Measurements from ENCODE around the gene ZNF253. TPM values are rescaled to one million over a fixed set of nuclear protein-coding genes. Genes with fewer than 3 reads are reported as not detected.

Gene ZNF253
- total and polyA plus RNA-seq, 9 of the 15 experiments (the other 6 are each of a cell fraction or from before 2014, with no cell fraction given), result 4.0 to 14.4 (median 7.5) TPM

DNA sequence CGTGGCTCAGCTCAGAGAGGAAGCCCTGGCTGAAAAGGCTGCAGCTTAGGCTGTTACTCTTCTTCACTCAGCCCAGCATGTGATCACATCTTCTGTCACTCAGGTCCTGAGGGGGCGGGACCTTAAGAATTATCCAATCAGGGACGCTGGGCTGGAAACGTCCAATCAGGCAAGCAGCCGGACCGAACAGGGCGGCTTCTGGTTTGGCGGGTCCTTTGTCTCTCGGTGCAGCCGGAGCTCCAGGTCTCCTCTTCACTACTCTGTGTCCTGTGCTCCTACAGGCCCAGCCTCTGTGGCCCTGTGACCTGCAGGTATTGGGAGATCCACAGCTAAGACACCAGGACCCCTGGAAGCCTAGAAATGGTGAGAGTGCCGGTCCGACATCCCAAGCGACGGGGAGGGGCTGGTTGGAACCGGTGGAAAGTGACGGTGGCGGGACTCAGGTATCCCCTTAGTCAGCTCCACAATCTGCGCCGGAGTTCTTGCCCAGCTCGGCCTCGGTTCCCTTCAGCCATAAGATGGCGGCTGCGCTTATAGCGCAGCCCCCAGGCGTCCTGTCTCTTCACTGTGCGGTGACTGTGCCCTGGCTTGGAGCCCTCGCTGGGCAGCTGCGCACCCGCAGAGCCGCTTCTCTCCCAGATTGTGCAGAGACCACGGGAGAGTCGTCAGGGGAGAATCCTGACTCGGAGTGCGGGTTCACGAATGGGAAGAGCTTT is 35.2 kb downstream of the ZNF253 start, which contains the start of gene ZNF93 (continued):
- TF ChIP-seq, protein P1, sequence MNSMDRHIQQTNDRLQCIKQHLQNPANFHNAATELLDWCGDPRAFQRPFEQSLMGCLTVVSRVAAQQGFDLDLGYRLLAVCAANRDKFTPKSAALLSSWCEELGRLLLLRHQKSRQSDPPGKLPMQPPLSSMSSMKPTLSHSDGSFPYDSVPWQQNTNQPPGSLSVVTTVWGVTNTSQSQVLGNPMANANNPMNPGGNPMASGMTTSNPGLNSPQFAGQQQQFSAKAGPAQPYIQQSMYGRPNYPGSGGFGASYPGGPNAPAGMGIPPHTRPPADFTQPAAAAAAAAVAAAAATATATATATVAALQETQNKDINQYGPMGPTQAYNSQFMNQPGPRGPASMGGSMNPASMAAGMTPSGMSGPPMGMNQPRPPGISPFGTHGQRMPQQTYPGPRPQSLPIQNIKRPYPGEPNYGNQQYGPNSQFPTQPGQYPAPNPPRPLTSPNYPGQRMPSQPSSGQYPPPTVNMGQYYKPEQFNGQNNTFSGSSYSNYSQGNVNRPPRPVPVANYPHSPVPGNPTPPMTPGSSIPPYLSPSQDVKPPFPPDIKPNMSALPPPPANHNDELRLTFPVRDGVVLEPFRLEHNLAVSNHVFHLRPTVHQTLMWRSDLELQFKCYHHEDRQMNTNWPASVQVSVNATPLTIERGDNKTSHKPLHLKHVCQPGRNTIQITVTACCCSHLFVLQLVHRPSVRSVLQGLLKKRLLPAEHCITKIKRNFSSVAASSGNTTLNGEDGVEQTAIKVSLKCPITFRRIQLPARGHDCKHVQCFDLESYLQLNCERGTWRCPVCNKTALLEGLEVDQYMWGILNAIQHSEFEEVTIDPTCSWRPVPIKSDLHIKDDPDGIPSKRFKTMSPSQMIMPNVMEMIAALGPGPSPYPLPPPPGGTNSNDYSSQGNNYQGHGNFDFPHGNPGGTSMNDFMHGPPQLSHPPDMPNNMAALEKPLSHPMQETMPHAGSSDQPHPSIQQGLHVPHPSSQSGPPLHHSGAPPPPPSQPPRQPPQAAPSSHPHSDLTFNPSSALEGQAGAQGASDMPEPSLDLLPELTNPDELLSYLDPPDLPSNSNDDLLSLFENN (IDR thresholded peaks at IDR 0.05; ENCODE audit: low read depth in 2 of 2, low read length in 2 of 2), result no peak
- TF ChIP-seq RAD51 (IDR thresholded peaks at IDR 0.05; ENCODE audit: borderline replicate concordance, low read depth), result peak; percentile 85
- no peak for TF ChIP-seq XRCC5 (IDR thresholded peaks at IDR 0.05; ENCODE audit: low read depth, low read length)
- no peak for TF ChIP-seq BCLAF1 (IDR thresholded peaks at IDR 0.05; ENCODE audit: borderline replicate concordance in 1 of 2, control insufficient read depth in 1 of 2, low read depth in 2 of 2, low read length in 1 of 2)
- TF ChIP-seq NR2C1 (IDR thresholded peaks at IDR 0.05), result no peak
- TF ChIP-seq NR2C1 (tag; IDR thresholded peaks at IDR 0.05), result no peak
- no peak for TF ChIP-seq ZNF3 (CRISPR knock-in tag; IDR thresholded peaks at IDR 0.05)
- no peak for TF ChIP-seq MTF1 (CRISPR knock-in tag; IDR thresholded peaks at IDR 0.05; ENCODE audit: borderline replicate concordance)
- no peak for TF ChIP-seq BRD9 (IDR thresholded peaks at IDR 0.05; ENCODE audit: low read depth, partially characterized antibody)
- no peak for TF ChIP-seq GMEB1 (CRISPR knock-in tag; IDR thresholded peaks at IDR 0.05)
- no peak for TF ChIP-seq KHSRP (IDR thresholded peaks at IDR 0.05)
- TF ChIP-seq HNRNPK (IDR thresholded peaks at IDR 0.05; ENCODE audit: low read depth, low read length, poor library complexity, severe bottlenecking), result no peak
- no peak for TF ChIP-seq PHB2 (IDR thresholded peaks at IDR 0.05; ENCODE audit: low read depth)
- TF ChIP-seq, protein P2, sequence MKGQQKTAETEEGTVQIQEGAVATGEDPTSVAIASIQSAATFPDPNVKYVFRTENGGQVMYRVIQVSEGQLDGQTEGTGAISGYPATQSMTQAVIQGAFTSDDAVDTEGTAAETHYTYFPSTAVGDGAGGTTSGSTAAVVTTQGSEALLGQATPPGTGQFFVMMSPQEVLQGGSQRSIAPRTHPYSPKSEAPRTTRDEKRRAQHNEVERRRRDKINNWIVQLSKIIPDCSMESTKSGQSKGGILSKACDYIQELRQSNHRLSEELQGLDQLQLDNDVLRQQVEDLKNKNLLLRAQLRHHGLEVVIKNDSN (CRISPR knock-in tag; IDR thresholded peaks at IDR 0.05), result peak; percentile 89
- no peak for TF ChIP-seq CBX2 (IDR thresholded peaks at IDR 0.05; ENCODE audit: insufficient read depth, low read length, poor library complexity, severe bottlenecking)
- no peak for TF ChIP-seq ZNF764 (CRISPR knock-in tag; IDR thresholded peaks at IDR 0.05; ENCODE audit: low read depth)
- TF ChIP-seq RBM22 (IDR thresholded peaks at IDR 0.05; ENCODE audit: low read depth, low read length, poor library complexity, severe bottlenecking), result peak; percentile 57
- TF ChIP-seq GTF2F1 (IDR thresholded peaks at IDR 0.05; ENCODE audit: low read depth, low read length), result no peak; the same call in 1 of the 2 replicates
- TF ChIP-seq ETV1 (tag; conservative IDR thresholded peaks at IDR 0.05; ENCODE audit: low read depth), result no peak

All from K562 (cell line).